ENCODE data around the gene PPL.

- TF ChIP-seq YY1 (IDR thresholded peaks at IDR 0.05; ENCODE audit: insufficient read depth, insufficient read length): no peak
- no peak for TF ChIP-seq ZNF274 (IDR thresholded peaks at IDR 0.05; ENCODE audit: low read depth, low read length)
- no peak for TF ChIP-seq SUZ12 (IDR thresholded peaks at IDR 0.05; ENCODE audit: extremely low read depth, insufficient read depth, insufficient read length)
Measured at GRCh38 chr16:4880006-4880580, 56.9 kb downstream of the PPL start.
